Gastroesophageal sphincter (tissue), 4 donors: ENCODE data around the gene CALML6. TPM values are rescaled to one million over a fixed set of nuclear protein-coding genes. Genes with fewer than 3 reads are reported as not detected.

Experiments used
- ATAC-seq: fragments of 150-250 bp; one replicate; pipeline ENCODE4 v1.9.1; 2016; ENCODE audit warnings: mild to moderate bottlenecking, moderate library complexity
- H3K27ac ChIP-seq, 4 donors: fragments of 200-600 bp; sonication (generic) in 3 of 4; 1 replicate in 3 of 4; 2 replicates in 1 of 4; pipeline ENCODE4 v1.5.1; 2016 to 2019
- H3K27me3 ChIP-seq: fragments of 200-600 bp; sonication (generic); one replicate; pipeline ENCODE4 v1.5.1; 2019
- H3K36me3 ChIP-seq, 2 donors: fragments of 200-600 bp; sonication (generic); one replicate each; pipeline ENCODE4 v1.5.1; 2019; ENCODE audit warnings: control low read depth in 1 of 2
- H3K4me1 ChIP-seq, 3 donors: fragments of 200-600 bp; sonication (generic); 1 replicate in 2 of 3; 2 replicates in 1 of 3; pipeline ENCODE4 v1.5.1; 2016 to 2019; ENCODE audit warnings: control low read depth in 2 of 3
- H3K4me3 ChIP-seq, 2 donors: fragments of 200-600 bp; sonication (generic); one replicate each; pipeline ENCODE4 v1.5.1; 2019; ENCODE audit warnings: mild to moderate bottlenecking in 1 of 2, moderate library complexity in 1 of 2
- H3K9me3 ChIP-seq, 3 donors: fragments of 200-600 bp; sonication (generic); one replicate each; pipeline ENCODE4 v1.5.1; 2017 to 2019; ENCODE audit warnings: control low read depth in 2 of 3
- EP300 ChIP-seq: sonication (generic); formaldehyde crosslinking; IDR thresholded peaks from one replicate; pipeline ENCODE4 v1.6.1; 2017; ENCODE audit warnings: antibody characterized with exemption, mild to moderate bottlenecking
- POLR2A ChIP-seq, 2 donors: fragments of 450-650 bp; IDR thresholded peaks; one replicate each; pipeline ENCODE4 v1.6.1; 2017; ENCODE audit warnings: antibody characterized with exemption in 2 of 2, mild to moderate bottlenecking in 2 of 2, moderate library complexity in 1 of 2
- POLR2AphosphoS5 ChIP-seq: sonication (generic); formaldehyde crosslinking; IDR thresholded peaks from one replicate; pipeline ENCODE4 v1.6.1; 2017; ENCODE audit warnings: antibody characterized with exemption
- WGBS, 2 donors: methylation state at CpG; one replicate each; pipeline ENCODE4 v1.1.5; 2018; ENCODE audit warnings: low coverage in 1 of 2; 5-methylcytosine and 5-hydroxymethylcytosine counted together
- total RNA-seq, 4 donors: library from RNA; depleted of rRNA; stranded (reverse); fragments of >200 nt; gene quantifications; one replicate each; pipeline ENCODE4 v1.1.0, GENCODE V29; 2016
- TF ChIP-seq, protein P1 (sequence below), 4 experiments: fragments of 200-600 bp in 2 of 4; fragments of 450-650 bp in 2 of 4; sonication (generic) in 1 of 4; IDR thresholded peaks; one replicate each; pipeline ENCODE4 v1.5.1; 2017 to 2019; ENCODE audit warnings: antibody characterized with exemption in 4 of 4, mild to moderate bottlenecking in 2 of 4, moderate library complexity in 2 of 4

CALML6 gene
- total RNA-seq, 4 donors from 2014 or later, result 0.40 to 0.47 TPM; not detected in 2

DNA sequence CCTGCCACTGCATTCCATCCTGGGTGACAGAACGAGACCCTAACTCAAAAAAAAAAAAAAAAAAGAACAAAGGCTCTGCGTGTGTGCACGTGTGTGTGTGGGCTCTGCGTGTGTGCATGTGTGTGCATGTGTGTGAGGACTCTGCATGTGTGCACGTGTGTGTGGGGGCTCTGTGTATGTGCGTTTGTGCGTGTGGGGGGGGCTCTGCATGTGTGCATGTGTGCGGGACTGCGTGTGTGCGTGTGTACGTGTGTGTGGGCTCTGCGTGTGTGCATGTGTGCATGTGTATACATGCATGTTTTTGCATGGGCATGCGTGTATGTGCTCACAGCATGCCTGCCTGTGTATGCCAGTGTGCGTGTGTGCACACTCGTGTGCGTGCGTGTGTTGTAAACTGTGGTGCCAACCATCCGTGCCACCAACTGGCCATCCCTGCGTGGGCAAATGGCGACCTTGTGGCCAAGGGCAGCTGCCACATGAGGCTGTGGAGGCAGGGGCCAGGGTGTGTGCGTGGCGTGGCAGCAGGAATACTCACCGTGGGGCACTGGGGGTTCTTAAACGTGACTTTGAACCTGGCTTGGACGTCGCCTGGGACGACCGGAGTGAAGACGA, 30.8 kb downstream of the CALML6 start:
- H3K9me3 ChIP-seq, result no peaks in the 10 kb centered on the region
- H3K4me3 ChIP-seq, result no peak overlapping the region
- 87 to 93% methylated on average over 7 to 15 of the region's 29 CpGs for WGBS, 2 donors
- H3K27me3 ChIP-seq, result peaks cover 59% of the 10 kb centered on the region
- no peak overlapping the region for H3K27ac ChIP-seq
- TF ChIP-seq POLR2AphosphoS5 (no peak), POLR2A (IDR thresholded peaks at IDR 0.05) (no peak), EP300 (no peak)
- TF ChIP-seq, protein P1, sequence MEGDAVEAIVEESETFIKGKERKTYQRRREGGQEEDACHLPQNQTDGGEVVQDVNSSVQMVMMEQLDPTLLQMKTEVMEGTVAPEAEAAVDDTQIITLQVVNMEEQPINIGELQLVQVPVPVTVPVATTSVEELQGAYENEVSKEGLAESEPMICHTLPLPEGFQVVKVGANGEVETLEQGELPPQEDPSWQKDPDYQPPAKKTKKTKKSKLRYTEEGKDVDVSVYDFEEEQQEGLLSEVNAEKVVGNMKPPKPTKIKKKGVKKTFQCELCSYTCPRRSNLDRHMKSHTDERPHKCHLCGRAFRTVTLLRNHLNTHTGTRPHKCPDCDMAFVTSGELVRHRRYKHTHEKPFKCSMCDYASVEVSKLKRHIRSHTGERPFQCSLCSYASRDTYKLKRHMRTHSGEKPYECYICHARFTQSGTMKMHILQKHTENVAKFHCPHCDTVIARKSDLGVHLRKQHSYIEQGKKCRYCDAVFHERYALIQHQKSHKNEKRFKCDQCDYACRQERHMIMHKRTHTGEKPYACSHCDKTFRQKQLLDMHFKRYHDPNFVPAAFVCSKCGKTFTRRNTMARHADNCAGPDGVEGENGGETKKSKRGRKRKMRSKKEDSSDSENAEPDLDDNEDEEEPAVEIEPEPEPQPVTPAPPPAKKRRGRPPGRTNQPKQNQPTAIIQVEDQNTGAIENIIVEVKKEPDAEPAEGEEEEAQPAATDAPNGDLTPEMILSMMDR (IDR thresholded peaks at IDR 0.05), result no peak
- no peak for ATAC-seq
- peaks cover 0 to 18% (median 6%) of the 10 kb centered on the region in 3 donors for H3K4me1 ChIP-seq
- no peaks in the 10 kb centered on the region for H3K36me3 ChIP-seq

- 0% methylated on average over 3 of the region's 11 CpGs; no CpG with 5 or more reads in 1 of the 2 donors for WGBS, 2 donors
- TF ChIP-seq EP300 (no peak), POLR2A (IDR thresholded peaks at IDR 0.05) (no peak), POLR2AphosphoS5 (no peak)
- TF ChIP-seq, protein P1 (IDR thresholded peaks at IDR 0.05), result no peak
- no peaks in the 10 kb centered on the region for H3K9me3 ChIP-seq
- H3K4me3 ChIP-seq, result no peak overlapping the region
- H3K27me3 ChIP-seq, result peaks cover 53% of the 10 kb centered on the region
- H3K4me1 ChIP-seq, result peaks cover 0 to 18% (median 6%) of the 10 kb centered on the region in 3 donors
- H3K36me3 ChIP-seq, result no peaks in the 10 kb centered on the region
- H3K27ac ChIP-seq, result no peak overlapping the region
- ATAC-seq, result no peak
Measured at GRCh38 chr1:1946540-1946939, 31.5 kb downstream of the CALML6 start.

DNA sequence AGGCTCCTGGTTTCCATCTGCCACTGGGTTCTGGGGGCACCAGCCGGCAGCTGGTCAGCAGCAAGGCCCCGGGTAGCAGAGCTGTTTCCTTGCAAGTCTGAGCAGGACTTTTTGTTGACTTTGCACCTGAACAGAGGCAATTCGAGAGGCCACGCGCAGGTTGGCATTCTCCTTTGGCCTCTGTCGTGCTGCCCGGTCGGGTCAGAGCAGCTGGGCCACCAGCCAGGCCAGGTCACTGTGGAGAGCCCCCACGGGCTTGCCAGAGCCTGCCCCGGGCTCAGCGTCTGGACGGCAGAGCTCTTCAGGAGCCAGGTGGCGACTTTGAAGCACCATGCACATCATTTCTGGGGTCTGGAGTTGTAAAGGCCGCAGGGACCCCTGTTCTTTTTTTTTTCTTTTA, 32.4 kb downstream of the CALML6 start:
- WGBS, 2 donors, result 80 to 95% methylated on average over 1 to 2 of the region's 14 CpGs
- H3K9me3 ChIP-seq, result no peaks in the 10 kb centered on the region
- no peak overlapping the region for H3K27ac ChIP-seq
- H3K4me1 ChIP-seq, result peaks cover 0 to 18% (median 6%) of the 10 kb centered on the region in 3 donors
- H3K4me3 ChIP-seq, result no peak overlapping the region
- ATAC-seq, result no peak
- H3K27me3 ChIP-seq, result peaks cover 45% of the 10 kb centered on the region
- TF ChIP-seq POLR2AphosphoS5 (no peak), POLR2A (IDR thresholded peaks at IDR 0.05) (no peak), EP300 (no peak)
- TF ChIP-seq, protein P1 (IDR thresholded peaks at IDR 0.05), result no peak
- H3K36me3 ChIP-seq, result no peaks in the 10 kb centered on the region

DNA sequence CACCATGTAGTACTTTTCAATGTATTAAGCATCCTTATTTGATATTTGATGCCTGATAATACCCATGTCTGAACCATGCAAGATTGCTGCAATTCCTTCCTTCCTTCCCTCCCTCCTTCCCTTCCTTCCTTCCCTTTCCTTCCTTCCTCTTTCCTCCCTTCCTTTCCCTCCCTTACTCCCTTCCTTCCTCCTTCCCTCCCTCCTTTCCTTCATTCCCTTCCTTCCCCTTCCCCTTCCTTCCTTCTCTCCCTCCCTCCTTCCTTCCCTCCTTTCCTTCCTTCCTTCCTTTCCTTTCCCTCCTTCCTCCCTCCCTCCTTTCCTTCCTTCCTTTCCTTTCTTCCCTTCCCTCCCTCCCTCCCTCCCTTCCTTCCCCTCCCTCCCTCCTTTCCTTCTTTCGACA, 33.7 kb downstream of the CALML6 start:
- WGBS, 2 donors, result 17% methylated on average over 1 of the region's 1 CpG; no CpG with 5 or more reads in 1 of the 2 donors
- Histone ChIP-seq H3K4me1 (peaks cover 0 to 16% (median 6%) of the 10 kb centered on the region in 3 donors), H3K36me3 (no peaks in the 10 kb centered on the region), H3K9me3 (no peaks in the 10 kb centered on the region), H3K4me3 (no peak overlapping the region), H3K27me3 (peaks cover 32% of the 10 kb centered on the region), H3K27ac (no peak overlapping the region)
- TF ChIP-seq EP300, result no peak
- no peak for TF ChIP-seq POLR2AphosphoS5
- TF ChIP-seq, protein P1 (IDR thresholded peaks at IDR 0.05), result no peak
- no peak for TF ChIP-seq POLR2A (IDR thresholded peaks at IDR 0.05)
- ATAC-seq, result no peak

DNA sequence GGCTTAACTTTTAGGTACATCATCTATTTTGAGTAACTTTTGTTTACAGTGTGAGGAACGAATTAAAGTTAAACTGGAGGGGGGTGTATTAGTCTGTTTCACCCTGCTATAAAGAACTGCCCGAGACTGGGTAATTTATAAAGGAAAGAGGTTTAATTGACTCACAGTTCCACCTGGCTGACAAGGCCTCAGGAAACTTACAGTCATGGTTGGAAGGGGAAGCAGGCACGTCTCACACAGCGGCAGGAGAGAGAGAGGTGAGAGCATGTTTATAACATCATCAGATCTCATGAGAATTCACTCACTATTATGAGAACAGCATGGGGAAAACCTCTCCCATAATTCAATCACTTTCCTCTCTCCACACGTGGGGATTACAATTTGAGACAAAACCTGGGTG, 35.9 kb downstream of the CALML6 start:
- TF ChIP-seq, protein P1 (IDR thresholded peaks at IDR 0.05), result no peak
- TF ChIP-seq POLR2AphosphoS5 (no peak), EP300 (no peak), POLR2A (IDR thresholded peaks at IDR 0.05) (no peak)
- no peak for ATAC-seq
- H3K27me3 ChIP-seq, result peaks cover 26% of the 10 kb centered on the region
- H3K27ac ChIP-seq, result no peak overlapping the region
- WGBS, 2 donors, result 48 to 65% methylated on average over 3 to 5 of the region's 5 CpGs
- H3K4me1 ChIP-seq, result peaks cover 0 to 9% (median 0%) of the 10 kb centered on the region in 3 donors
- no peaks in the 10 kb centered on the region for H3K36me3 ChIP-seq
- H3K4me3 ChIP-seq, result no peak overlapping the region
- H3K9me3 ChIP-seq, result no peaks in the 10 kb centered on the region
